ENCODE data around the gene PLA2G6. TPM values are rescaled to one million over a fixed set of nuclear protein-coding genes. Genes with fewer than 3 reads are reported as not detected.

The PLA2G6 gene
- total and polyA plus RNA-seq, 2 of the 13 experiments (the other 11 are each of a cell fraction or from before 2014, with no cell fraction given): 4.8 to 11.5 TPM

DNA sequence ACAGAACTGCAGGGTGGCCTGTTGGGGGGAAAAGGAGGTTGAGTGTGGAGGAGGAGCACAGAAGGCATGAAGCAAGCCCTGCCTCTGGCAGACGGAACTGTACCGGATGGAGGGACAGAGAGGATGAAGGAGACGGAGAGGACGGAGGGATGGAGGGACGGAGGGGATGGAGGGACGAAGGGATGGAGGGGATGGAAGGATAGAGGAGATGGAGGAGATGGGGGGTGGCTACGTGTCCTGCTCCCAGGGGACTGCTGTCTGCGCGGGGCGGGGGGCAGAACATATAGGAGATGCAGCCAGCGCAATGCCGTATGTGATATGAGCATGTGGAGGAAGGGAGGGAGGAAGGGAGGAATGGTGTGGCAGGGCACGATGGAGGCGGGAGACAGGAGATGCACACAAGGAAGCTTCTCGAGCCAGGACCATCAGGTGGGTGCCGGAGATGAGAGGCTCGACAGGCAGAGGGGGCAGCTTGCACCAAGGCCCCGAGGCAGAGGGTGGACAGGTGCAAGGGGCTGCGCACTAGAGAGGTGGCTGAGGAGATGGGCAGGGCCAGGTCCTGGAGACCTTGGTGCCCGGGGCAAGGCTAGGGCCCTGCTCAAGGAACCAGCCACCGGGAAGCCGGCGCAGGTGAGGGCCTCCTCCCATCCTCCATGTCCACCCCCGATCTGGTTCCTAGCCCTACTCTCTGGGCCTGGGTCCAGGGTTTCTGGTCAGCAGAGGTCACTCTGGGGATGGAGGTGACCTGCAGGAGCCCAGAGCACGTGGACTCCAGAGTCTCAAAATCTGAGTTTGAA is 45.4 kb upstream of the PLA2G6 start:
- Histone ChIP-seq H3K4me1 (ENCODE audit: insufficient read depth, low read length) (peaks cover 26% of the 10 kb centered on the region), H4K20me1 (ENCODE audit: insufficient read depth, low read length) (no peaks in the 10 kb centered on the region), H3K79me2 (ENCODE audit: insufficient read depth, low read length) (no peaks in the 10 kb centered on the region), H3K36me3 (replicated peaks in 1 of 2; ENCODE audit: control insufficient read depth in 1 of 2, insufficient read depth in 2 of 2, low read length in 2 of 2) (peaks cover 10 to 32% of the 10 kb centered on the region in 2 experiments; a peak in 4 of 5 replicates), H3K27me3 (ENCODE audit: control insufficient read depth in 1 of 2, insufficient read depth in 2 of 2, low read length in 2 of 2) (no peaks in the 10 kb centered on the region), H3K4me3 (replicated peaks in 1 of 3; ENCODE audit: insufficient read depth in 1 of 3, low read depth in 2 of 3, low read length in 3 of 3) (no peak overlapping the region), H3K4me2 (ENCODE audit: low read depth, low read length) (no peak overlapping the region), H3K9me3 (ENCODE audit: low read length) (no peaks in the 10 kb centered on the region), H3K27ac (ENCODE audit: extremely low read length, insufficient read depth, low read length) (no peak overlapping the region), H2AFZ (ENCODE audit: low read length) (no peak overlapping the region), H3K9ac (ENCODE audit: insufficient read depth, low read depth, low read length) (no peak overlapping the region)
- intact Hi-C loops (cut with micrococcal nuclease; ENCODE audit: unreplicated experiment): no loop called here
- DNase-seq (ENCODE audit: low spot score) (no peak), ATAC-seq (no peak), FAIRE-seq (no peak)
- no TSS peak for BruUV-seq (replicated peaks)
- ChIA-PET POLR2A (no interaction called here), CTCF (ENCODE audit: low intra/inter-chr PET ratio, low total read pairs) (no interaction called here)
- 95% methylated on average over 23 of the region's 25 CpGs for WGBS (ENCODE audit: low lambda C conversion rate)
- in situ Hi-C loops (cut with HindIII; ENCODE audit: extremely low pct_ligation_motif_present, low pct_unique_long_range_greater_than_20kb): no loop called here
- no peak for TF ChIP-seq STAT5B (CRISPR knock-in tag; IDR thresholded peaks at IDR 0.05)
- TF ChIP-seq, protein P1, sequence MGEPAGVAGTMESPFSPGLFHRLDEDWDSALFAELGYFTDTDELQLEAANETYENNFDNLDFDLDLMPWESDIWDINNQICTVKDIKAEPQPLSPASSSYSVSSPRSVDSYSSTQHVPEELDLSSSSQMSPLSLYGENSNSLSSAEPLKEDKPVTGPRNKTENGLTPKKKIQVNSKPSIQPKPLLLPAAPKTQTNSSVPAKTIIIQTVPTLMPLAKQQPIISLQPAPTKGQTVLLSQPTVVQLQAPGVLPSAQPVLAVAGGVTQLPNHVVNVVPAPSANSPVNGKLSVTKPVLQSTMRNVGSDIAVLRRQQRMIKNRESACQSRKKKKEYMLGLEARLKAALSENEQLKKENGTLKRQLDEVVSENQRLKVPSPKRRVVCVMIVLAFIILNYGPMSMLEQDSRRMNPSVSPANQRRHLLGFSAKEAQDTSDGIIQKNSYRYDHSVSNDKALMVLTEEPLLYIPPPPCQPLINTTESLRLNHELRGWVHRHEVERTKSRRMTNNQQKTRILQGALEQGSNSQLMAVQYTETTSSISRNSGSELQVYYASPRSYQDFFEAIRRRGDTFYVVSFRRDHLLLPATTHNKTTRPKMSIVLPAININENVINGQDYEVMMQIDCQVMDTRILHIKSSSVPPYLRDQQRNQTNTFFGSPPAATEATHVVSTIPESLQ (CRISPR knock-in tag; conservative IDR thresholded peaks at IDR 0.05): no peak
- TF ChIP-seq, protein P2, sequence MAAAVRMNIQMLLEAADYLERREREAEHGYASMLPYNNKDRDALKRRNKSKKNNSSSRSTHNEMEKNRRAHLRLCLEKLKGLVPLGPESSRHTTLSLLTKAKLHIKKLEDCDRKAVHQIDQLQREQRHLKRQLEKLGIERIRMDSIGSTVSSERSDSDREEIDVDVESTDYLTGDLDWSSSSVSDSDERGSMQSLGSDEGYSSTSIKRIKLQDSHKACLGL (CRISPR knock-in tag; IDR thresholded peaks at IDR 0.05): no peak
- TF ChIP-seq ZNF329 (CRISPR knock-in tag; IDR thresholded peaks at IDR 0.05; ENCODE audit: low read depth): no peak
- TF ChIP-seq ZNF451 (CRISPR knock-in tag; IDR thresholded peaks at IDR 0.05): no peak
- TF ChIP-seq, protein P3, sequence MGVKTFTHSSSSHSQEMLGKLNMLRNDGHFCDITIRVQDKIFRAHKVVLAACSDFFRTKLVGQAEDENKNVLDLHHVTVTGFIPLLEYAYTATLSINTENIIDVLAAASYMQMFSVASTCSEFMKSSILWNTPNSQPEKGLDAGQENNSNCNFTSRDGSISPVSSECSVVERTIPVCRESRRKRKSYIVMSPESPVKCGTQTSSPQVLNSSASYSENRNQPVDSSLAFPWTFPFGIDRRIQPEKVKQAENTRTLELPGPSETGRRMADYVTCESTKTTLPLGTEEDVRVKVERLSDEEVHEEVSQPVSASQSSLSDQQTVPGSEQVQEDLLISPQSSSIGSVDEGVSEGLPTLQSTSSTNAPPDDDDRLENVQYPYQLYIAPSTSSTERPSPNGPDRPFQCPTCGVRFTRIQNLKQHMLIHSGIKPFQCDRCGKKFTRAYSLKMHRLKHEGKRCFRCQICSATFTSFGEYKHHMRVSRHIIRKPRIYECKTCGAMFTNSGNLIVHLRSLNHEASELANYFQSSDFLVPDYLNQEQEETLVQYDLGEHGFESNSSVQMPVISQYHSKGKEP (CRISPR knock-in tag; IDR thresholded peaks at IDR 0.05): no peak
- TF ChIP-seq, protein P4, sequence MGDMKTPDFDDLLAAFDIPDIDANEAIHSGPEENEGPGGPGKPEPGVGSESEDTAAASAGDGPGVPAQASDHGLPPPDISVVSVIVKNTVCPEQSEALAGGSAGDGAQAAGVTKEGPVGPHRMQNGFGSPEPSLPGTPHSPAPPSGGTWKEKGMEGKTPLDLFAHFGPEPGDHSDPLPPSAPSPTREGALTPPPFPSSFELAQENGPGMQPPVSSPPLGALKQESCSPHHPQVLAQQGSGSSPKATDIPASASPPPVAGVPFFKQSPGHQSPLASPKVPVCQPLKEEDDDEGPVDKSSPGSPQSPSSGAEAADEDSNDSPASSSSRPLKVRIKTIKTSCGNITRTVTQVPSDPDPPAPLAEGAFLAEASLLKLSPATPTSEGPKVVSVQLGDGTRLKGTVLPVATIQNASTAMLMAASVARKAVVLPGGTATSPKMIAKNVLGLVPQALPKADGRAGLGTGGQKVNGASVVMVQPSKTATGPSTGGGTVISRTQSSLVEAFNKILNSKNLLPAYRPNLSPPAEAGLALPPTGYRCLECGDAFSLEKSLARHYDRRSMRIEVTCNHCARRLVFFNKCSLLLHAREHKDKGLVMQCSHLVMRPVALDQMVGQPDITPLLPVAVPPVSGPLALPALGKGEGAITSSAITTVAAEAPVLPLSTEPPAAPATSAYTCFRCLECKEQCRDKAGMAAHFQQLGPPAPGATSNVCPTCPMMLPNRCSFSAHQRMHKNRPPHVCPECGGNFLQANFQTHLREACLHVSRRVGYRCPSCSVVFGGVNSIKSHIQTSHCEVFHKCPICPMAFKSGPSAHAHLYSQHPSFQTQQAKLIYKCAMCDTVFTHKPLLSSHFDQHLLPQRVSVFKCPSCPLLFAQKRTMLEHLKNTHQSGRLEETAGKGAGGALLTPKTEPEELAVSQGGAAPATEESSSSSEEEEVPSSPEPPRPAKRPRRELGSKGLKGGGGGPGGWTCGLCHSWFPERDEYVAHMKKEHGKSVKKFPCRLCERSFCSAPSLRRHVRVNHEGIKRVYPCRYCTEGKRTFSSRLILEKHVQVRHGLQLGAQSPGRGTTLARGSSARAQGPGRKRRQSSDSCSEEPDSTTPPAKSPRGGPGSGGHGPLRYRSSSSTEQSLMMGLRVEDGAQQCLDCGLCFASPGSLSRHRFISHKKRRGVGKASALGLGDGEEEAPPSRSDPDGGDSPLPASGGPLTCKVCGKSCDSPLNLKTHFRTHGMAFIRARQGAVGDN (CRISPR knock-in tag; IDR thresholded peaks at IDR 0.05): no peak
- TF ChIP-seq, protein P5, sequence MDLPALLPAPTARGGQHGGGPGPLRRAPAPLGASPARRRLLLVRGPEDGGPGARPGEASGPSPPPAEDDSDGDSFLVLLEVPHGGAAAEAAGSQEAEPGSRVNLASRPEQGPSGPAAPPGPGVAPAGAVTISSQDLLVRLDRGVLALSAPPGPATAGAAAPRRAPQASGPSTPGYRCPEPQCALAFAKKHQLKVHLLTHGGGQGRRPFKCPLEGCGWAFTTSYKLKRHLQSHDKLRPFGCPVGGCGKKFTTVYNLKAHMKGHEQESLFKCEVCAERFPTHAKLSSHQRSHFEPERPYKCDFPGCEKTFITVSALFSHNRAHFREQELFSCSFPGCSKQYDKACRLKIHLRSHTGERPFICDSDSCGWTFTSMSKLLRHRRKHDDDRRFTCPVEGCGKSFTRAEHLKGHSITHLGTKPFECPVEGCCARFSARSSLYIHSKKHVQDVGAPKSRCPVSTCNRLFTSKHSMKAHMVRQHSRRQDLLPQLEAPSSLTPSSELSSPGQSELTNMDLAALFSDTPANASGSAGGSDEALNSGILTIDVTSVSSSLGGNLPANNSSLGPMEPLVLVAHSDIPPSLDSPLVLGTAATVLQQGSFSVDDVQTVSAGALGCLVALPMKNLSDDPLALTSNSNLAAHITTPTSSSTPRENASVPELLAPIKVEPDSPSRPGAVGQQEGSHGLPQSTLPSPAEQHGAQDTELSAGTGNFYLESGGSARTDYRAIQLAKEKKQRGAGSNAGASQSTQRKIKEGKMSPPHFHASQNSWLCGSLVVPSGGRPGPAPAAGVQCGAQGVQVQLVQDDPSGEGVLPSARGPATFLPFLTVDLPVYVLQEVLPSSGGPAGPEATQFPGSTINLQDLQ (CRISPR knock-in tag; IDR thresholded peaks at IDR 0.05): no peak
- TF ChIP-seq, protein P6, sequence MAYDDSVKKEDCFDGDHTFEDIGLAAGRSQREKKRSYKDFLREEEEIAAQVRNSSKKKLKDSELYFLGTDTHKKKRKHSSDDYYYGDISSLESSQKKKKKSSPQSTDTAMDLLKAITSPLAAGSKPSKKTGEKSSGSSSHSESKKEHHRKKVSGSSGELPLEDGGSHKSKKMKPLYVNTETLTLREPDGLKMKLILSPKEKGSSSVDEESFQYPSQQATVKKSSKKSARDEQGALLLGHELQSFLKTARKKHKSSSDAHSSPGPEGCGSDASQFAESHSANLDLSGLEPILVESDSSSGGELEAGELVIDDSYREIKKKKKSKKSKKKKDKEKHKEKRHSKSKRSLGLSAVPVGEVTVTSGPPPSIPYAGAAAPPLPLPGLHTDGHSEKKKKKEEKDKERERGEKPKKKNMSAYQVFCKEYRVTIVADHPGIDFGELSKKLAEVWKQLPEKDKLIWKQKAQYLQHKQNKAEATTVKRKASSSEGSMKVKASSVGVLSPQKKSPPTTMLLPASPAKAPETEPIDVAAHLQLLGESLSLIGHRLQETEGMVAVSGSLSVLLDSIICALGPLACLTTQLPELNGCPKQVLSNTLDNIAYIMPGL (CRISPR knock-in tag; IDR thresholded peaks at IDR 0.05; ENCODE audit: borderline replicate concordance in 1 of 2, low read depth in 1 of 2): no peak
